ENCODE results near the gene ARL6IP4. TPM values are rescaled to one million over a fixed set of nuclear protein-coding genes. Genes with fewer than 3 reads are reported as not detected.

ARL6IP4 gene
- total and polyA plus RNA-seq, 10 of the 15 experiments (the other 5 are each of a cell fraction or from before 2014, with no cell fraction given), result 2.5 to 320 (median 188) TPM

GRCh38 chr12:122946690-122947341, 33.7 kb upstream of the ARL6IP4 start (continued):
- no peak for TF ChIP-seq ZNF24 (IDR thresholded peaks at IDR 0.05)
- TF ChIP-seq RELA (IDR thresholded peaks at IDR 0.05; ENCODE audit: borderline replicate concordance, partially characterized antibody), result no peak
- TF ChIP-seq SPI1 (IDR thresholded peaks at IDR 0.05; ENCODE audit: borderline replicate concordance, insufficient read depth, low read depth, low read length), result no peak
- no peak for TF ChIP-seq ZNF384 (IDR thresholded peaks at IDR 0.05; ENCODE audit: borderline replicate concordance, low read depth, low read length)
- peak; percentile 39; the same call in 1 of the 2 replicates for TF ChIP-seq RELB (IDR thresholded peaks at IDR 0.05; ENCODE audit: low read depth)
- TF ChIP-seq EGR1 (IDR thresholded peaks at IDR 0.05; ENCODE audit: borderline replicate concordance in 1 of 2, low read depth in 2 of 2, low read length in 2 of 2), result no peak
- no peak; the same call in 2 of the 3 replicates for TF ChIP-seq POU2F2 (IDR thresholded peaks at IDR 0.05; ENCODE audit: borderline replicate concordance, low read depth, low read length)
- peak; percentile 65 to 86; a peak in 3 of 4 replicates for TF ChIP-seq BHLHE40 (IDR thresholded peaks at IDR 0.05; ENCODE audit: borderline replicate concordance in 1 of 2, low read depth in 2 of 2, low read length in 1 of 2)
- TF ChIP-seq BCL3 (IDR thresholded peaks at IDR 0.05; ENCODE audit: borderline replicate concordance, insufficient read depth, low read depth, low read length, poor library complexity, severe bottlenecking), result peak; percentile 71
- no peak for TF ChIP-seq E2F4 (IDR thresholded peaks at IDR 0.05; ENCODE audit: low read depth, low read length)
- peak; percentile 55; the same call in 1 of the 2 replicates for TF ChIP-seq JUNB (IDR thresholded peaks at IDR 0.05)
- no peak for TF ChIP-seq JUND (IDR thresholded peaks at IDR 0.05; ENCODE audit: low read depth, low read length)
- TF ChIP-seq USF1 (IDR thresholded peaks at IDR 0.05; ENCODE audit: borderline replicate concordance, extremely low read length, insufficient read depth, low read depth, low read length), result peak; percentile 36
- no peak for TF ChIP-seq PRDM15 (CRISPR knock-in tag; IDR thresholded peaks at IDR 0.05)
- peak; percentile 74 to 88 for TF ChIP-seq IKZF2 (IDR thresholded peaks at IDR 0.05)
- peak; percentile 20; the same call in 1 of the 2 replicates for TF ChIP-seq MTA2 (IDR thresholded peaks at IDR 0.05; ENCODE audit: low read depth)

All from GM12878 (cell line).